ENCODE data around the gene SLC17A3.

Gene SLC17A3

GRCh38 chr6:25889877-25890853, 16.1 kb upstream of the SLC17A3 start:
- no peak for DNase-seq (ENCODE audit: extremely low read depth in 1 of 2, low read depth in 1 of 2)

- no peak for DNase-seq (ENCODE audit: extremely low read depth in 1 of 2, low read depth in 1 of 2)
Observed at GRCh38 chr6:25888626-25889025, 14.6 kb upstream of the SLC17A3 start.

GRCh38 chr6:25886066-25886465, 12.0 kb upstream of the SLC17A3 start:
- DNase-seq (ENCODE audit: extremely low read depth in 1 of 2, low read depth in 1 of 2), result no peak

- no peak for DNase-seq (ENCODE audit: extremely low read depth in 1 of 2, low read depth in 1 of 2)
Observed at GRCh38 chr6:25883991-25884390, 9.9 kb upstream of the SLC17A3 start.

GRCh38 chr6:25883536-25883935, 9.5 kb upstream of the SLC17A3 start:
- DNase-seq (ENCODE audit: extremely low read depth in 1 of 2, low read depth in 1 of 2), result no peak

GRCh38 chr6:25882051-25882496, 8.0 kb upstream of the SLC17A3 start:
- DNase-seq (ENCODE audit: extremely low read depth in 1 of 2, low read depth in 1 of 2), result no peak

GRCh38 chr6:25880601-25881000, 6.6 kb upstream of the SLC17A3 start:
- DNase-seq (ENCODE audit: extremely low read depth in 1 of 2, low read depth in 1 of 2), result no peak

GRCh38 chr6:25878721-25879322, 4.8 kb upstream of the SLC17A3 start:
- DNase-seq (ENCODE audit: extremely low read depth in 1 of 2, low read depth in 1 of 2), result no peak

- no peak for DNase-seq (ENCODE audit: extremely low read depth in 1 of 2, low read depth in 1 of 2)
Observed at GRCh38 chr6:25875926-25876602, 2.0 kb upstream of the SLC17A3 start.

- DNase-seq (ENCODE audit: extremely low read depth in 1 of 2, low read depth in 1 of 2), result no peak
Observed at GRCh38 chr6:25875563-25875905, 1.5 kb upstream of the SLC17A3 start.

GRCh38 chr6:25874822-25875562, 949 bp upstream of the SLC17A3 start:
- no peak for DNase-seq (ENCODE audit: extremely low read depth in 1 of 2, low read depth in 1 of 2)

- DNase-seq (ENCODE audit: extremely low read depth in 1 of 2, low read depth in 1 of 2), result no peak
Observed at GRCh38 chr6:25872814-25873213, 1.2 kb downstream of the SLC17A3 start.

- DNase-seq (ENCODE audit: extremely low read depth in 1 of 2, low read depth in 1 of 2), result no peak
Observed at GRCh38 chr6:25869840-25870239, 4.2 kb downstream of the SLC17A3 start.

- no peak for DNase-seq (ENCODE audit: extremely low read depth in 1 of 2, low read depth in 1 of 2)
Observed at GRCh38 chr6:25868436-25869183, 5.4 kb downstream of the SLC17A3 start.

GRCh38 chr6:25866011-25866410, 8.0 kb downstream of the SLC17A3 start:
- DNase-seq (ENCODE audit: extremely low read depth in 1 of 2, low read depth in 1 of 2), result no peak

GRCh38 chr6:25863360-25863759, 10.7 kb downstream of the SLC17A3 start:
- DNase-seq (ENCODE audit: extremely low read depth in 1 of 2, low read depth in 1 of 2), result no peak

- DNase-seq (ENCODE audit: extremely low read depth in 1 of 2, low read depth in 1 of 2), result no peak
Observed at GRCh38 chr6:25862199-25862598, 11.8 kb downstream of the SLC17A3 start.

- no peak for DNase-seq (ENCODE audit: extremely low read depth in 1 of 2, low read depth in 1 of 2)
Observed at GRCh38 chr6:25852756-25853155, 21.3 kb downstream of the SLC17A3 start.

GRCh38 chr6:25851961-25852360, 22.1 kb downstream of the SLC17A3 start:
- DNase-seq (ENCODE audit: extremely low read depth in 1 of 2, low read depth in 1 of 2), result no peak

- DNase-seq (ENCODE audit: extremely low read depth in 1 of 2, low read depth in 1 of 2), result no peak
Observed at GRCh38 chr6:25844518-25844917, 29.5 kb downstream of the SLC17A3 start.

All from stimulated activated CD8-positive, alpha-beta memory T cell treated with anti-CD3 and anti-CD28 coated beads, Interleukin-7, amount 100 ng/mL, for 48 hours (primary cell).